Activated CD8-positive, alpha-beta T cell treated with anti-CD3 and anti-CD28 coated beads, Interleukin-2, amount 10 ng/mL, durations not matched to agents 7 days and 5 days (primary cell): ENCODE measurements around the gene LRP10. TPM values are rescaled to one million over a fixed set of nuclear protein-coding genes. Genes with fewer than 3 reads are reported as not detected.

Experiments
- ATAC-seq: fragments of 150-1000 bp; cut with Tn5 transposase; one replicate; pipeline ENCODE4 v1.10.0; 2021; ENCODE audit warnings: moderate library complexity
- CTCF ChIA-PET: fragments of 350-600 bp; sonication (Branson Sonifier 250); formaldehyde crosslinking; loops from one replicate; lab custom pipeline; 2021; ENCODE audit warnings: antibody characterized with exemption; lab: Charles Lee
- POLR2A ChIA-PET: fragments of 350-600 bp; sonication (Branson Sonifier 250); formaldehyde crosslinking; loops from one replicate; lab custom pipeline; 2021; ENCODE audit warnings: antibody characterized with exemption; lab: Charles Lee
- DNase-seq: peaks from one replicate; pipeline ENCODE4 v3.0.0-alpha.2; 2020
- H3K27ac Mint-ChIP-seq: one replicate; pipeline ENCODE4 v1.8.0; 2021; ENCODE audit warnings: mild to moderate bottlenecking, mixed read lengths
- H3K27me3 Mint-ChIP-seq: one replicate; pipeline ENCODE4 v1.8.0; 2021; ENCODE audit warnings: low read depth, mixed read lengths
- H3K36me3 Mint-ChIP-seq: one replicate; pipeline ENCODE4 v1.8.0; 2021; ENCODE audit warnings: low read depth, mixed read lengths
- H3K4me1 Mint-ChIP-seq: one replicate; pipeline ENCODE4 v1.8.0; 2021; ENCODE audit warnings: low read depth, mixed read lengths
- H3K4me3 Mint-ChIP-seq: one replicate; pipeline ENCODE4 v1.8.0; 2021; ENCODE audit warnings: mild to moderate bottlenecking, mixed read lengths
- H3K9me3 Mint-ChIP-seq: one replicate; pipeline ENCODE4 v1.8.0; 2022; ENCODE audit warnings: mixed read lengths; ENCODE audit not compliant: insufficient read depth
- total RNA-seq, 2 experiments: library from RNA; stranded (reverse); gene quantifications; one replicate each; pipeline ENCODE4 v1.2.3, GENCODE V29; 2021

The LRP10 gene
- total RNA-seq, 2 experiments from 2014 or later = 37.1 to 40.7 TPM

DNA sequence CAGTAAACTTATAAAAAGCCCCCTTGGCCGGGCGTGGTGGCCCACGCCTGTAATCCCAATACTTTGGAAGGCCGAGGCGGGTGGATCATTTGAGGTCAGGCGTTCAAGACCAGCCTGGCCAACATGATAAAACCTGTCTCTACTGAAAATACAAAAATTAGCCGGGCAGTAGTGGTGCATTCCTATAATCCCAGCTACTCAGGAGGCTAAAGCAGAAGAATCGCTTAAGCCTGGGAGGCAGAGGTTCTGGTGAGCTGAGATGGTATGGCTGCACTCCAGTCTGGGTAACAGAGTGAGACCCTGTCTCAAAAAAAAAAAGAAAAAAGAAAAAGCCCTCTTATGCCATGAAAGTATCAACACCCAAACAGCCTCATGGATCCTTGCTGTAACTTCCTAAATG is 54.0 kb downstream of the LRP10 start:
- POLR2A ChIA-PET = no interaction called here
- Mint-ChIP-seq H3K27me3 (no peaks in the 10 kb centered on the region), H3K9me3 (no peaks in the 10 kb centered on the region), H3K4me1 (peaks cover 25% of the 10 kb centered on the region), H3K27ac (no peak overlapping the region), H3K4me3 (no peak overlapping the region), H3K36me3 (peaks cover 53% of the 10 kb centered on the region)
- ATAC-seq = no peak
- CTCF ChIA-PET = no interaction called here
- DNase-seq = no peak

DNA sequence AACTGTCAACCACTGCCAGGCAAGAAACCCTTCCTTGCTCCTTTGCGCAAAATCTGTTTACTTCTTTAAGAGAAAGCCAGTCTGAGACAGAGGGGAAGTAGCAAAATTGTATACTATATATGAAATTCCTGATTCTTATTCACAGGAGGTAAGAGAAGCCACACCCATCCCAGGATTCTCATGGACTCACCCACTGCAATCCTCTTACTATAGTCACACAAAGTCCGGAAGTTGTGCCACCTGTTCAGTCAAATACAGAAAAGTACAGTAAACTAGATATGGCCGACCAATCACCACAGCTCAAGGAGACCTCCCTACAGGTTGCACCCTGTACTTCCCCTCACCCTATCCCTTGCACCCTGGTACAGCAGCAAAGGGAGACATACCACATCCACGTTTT is 54.8 kb downstream of the LRP10 start:
- no peak for ATAC-seq
- ChIA-PET CTCF (no interaction called here), POLR2A (no interaction called here)
- Mint-ChIP-seq H3K36me3 (peaks cover 47% of the 10 kb centered on the region), H3K9me3 (no peaks in the 10 kb centered on the region), H3K4me1 (peaks cover 25% of the 10 kb centered on the region), H3K27ac (no peak overlapping the region), H3K4me3 (no peak overlapping the region), H3K27me3 (no peaks in the 10 kb centered on the region)
- no peak for DNase-seq

DNA sequence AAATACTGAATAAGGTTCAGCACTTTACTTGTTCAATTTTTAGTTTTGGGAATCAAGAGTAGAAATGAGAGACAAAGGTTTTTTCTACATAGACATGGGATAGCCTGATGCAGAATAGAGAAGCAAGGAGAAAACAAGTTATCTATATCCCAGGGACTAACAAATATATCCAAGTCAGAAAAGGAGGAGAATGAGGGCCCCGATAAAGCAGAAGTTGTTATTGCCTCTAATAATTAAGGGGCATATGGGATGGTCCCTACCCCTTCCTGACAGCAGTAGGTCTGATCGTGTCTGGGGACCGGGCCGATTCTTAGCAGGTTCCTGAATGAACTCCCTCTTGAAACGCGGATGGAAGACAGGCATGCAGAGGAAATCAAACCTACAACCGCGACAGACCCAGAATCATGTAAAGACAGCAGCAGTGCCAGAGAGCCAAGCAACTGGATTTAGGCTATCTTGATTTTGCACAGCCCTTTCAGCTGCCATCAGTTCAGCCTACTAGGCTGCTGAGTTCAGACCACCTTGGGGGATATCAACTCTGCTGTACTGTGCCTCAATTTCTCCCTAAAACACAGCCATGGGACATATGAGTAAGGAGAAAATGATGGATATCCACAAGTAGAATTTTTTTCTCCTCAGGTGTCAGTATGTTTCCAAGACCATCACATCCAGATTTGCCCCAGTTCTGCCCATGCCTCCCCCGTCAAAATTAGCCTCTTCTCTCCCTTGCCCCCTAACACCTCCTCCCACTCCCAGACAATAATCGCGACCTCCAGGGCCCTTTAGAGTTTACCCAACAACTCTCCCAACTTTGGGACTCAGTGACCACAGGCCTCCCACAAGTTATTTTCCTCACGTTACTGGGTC is 56.9 kb downstream of the LRP10 start:
- H3K27ac Mint-ChIP-seq = no peak overlapping the region
- ChIA-PET POLR2A (interaction anchor here (0.6 to 3.9 kb wide), 12 partner anchors 10 to 1562 kb away, joined by 3 to 30 read pairs (median 3); partner anchors contain the start of genes HAUS4, LRP10 and RBM23), CTCF (interaction anchor here (0.6 to 3.9 kb wide), 35 partner anchors 10 to 1017 kb away, joined by 3 to 84 read pairs (median 9); partner anchors contain the start of genes ACIN1, AJUBA, C14orf119 and CDH24)
- peaks cover 42% of the 10 kb centered on the region for H3K36me3 Mint-ChIP-seq
- H3K9me3 Mint-ChIP-seq = no peaks in the 10 kb centered on the region
- peaks cover 27% of the 10 kb centered on the region for H3K4me1 Mint-ChIP-seq
- ATAC-seq (no peak), DNase-seq (peak; percentile 37)
- H3K27me3 Mint-ChIP-seq = no peaks in the 10 kb centered on the region
- no peak overlapping the region for H3K4me3 Mint-ChIP-seq

DNA sequence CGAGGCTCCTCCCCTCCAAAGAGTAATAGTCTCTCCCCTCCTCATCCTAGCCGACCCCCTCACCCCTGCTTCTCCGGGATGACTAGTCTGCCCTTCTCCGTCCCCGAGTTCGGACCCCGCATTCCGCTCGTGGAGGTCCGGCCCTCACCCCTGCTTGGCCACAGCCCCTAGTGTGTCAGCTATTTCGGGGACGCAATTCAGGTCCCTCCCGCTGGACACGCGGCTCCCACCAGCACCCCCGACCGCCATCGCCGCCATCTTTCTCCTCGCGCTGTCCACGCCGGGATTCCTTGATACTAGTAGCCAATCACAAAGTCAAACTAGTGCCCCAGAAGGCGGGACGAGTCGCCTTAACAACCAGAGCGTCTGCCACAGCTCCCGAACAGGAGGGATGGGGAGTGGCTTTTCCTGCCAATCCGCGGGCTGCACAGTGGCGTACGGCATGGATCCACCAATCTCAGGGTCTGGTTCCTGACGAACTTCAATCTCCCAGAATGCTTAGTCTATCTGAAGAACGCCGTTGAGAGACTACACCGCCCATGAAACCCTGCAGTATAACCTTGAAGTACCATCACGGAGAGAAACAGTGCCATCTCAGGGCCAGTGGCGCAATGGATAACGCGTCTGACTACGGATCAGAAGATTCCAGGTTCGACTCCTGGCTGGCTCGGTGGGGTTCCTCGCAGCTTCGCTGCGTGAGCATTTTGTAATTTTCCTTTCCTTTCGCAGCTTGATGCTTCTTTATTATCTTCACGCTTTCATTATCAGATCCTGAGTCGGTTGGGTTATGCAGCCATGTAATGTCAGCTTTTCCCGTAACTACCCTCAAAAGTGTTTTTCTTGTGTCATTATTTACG is 57.8 kb downstream of the LRP10 start, which contains the start of gene PRMT5:
TSS of gene PRMT5 (minus strand) at position 273 of the 857 bp plus-strand sequence. CDS start at position 258, 15 bp downstream.
- ChIA-PET CTCF (interaction anchor here (0.6 to 3.9 kb wide), 52 partner anchors 9 to 1492 kb away, joined by 3 to 84 read pairs (median 5); partner anchors contain the start of genes ACIN1, AJUBA, C14orf119 and CDH24), POLR2A (interaction anchor here (0.6 to 3.9 kb wide), 11 partner anchors 10 to 1562 kb away, joined by 3 to 30 read pairs (median 3); partner anchors contain the start of genes HAUS4, LRP10, OXA1L and RBM23)
- DNase-seq (peak; percentile 98), ATAC-seq (peak; percentile 98)
- Mint-ChIP-seq H3K36me3 (peaks cover 33% of the 10 kb centered on the region), H3K4me3 (no peak within 1 kb of the TSS), H3K9me3 (no peaks in the 10 kb centered on the region), H3K4me1 (peaks cover 27% of the 10 kb centered on the region), H3K27me3 (no peaks in the 10 kb centered on the region), H3K27ac (no peak within 1 kb of the TSS)

DNA sequence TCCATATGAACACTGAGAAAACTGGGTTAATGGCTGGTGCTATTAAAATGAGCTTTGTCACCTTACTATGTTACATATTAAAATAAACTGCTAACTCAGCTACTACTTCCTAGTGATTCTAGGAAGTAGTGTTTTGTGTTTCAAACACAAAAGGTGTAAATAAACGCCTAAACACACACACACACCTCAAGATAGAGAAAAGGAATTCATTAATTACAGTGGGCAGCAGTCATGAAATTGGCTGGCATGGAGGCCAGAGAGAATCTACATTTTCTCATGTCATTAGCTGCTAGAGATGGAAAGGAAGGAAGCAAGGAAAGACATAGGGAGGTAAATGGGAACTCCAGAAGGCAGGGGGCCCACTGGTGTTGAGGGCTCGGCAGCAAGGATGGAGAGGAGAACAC is 58.4 kb downstream of the LRP10 start:
- ChIA-PET CTCF (interaction anchor here (0.7 to 3.9 kb wide), 51 partner anchors 9 to 1493 kb away, joined by 3 to 84 read pairs (median 5); partner anchors contain the start of genes ACIN1, AJUBA, C14orf119 and CDH24), POLR2A (interaction anchor here (0.8 to 3.9 kb wide), 6 partner anchors 11 to 373 kb away, joined by 3 to 30 read pairs (median 8); partner anchors contain the start of genes HAUS4, LRP10, OXA1L and RBM23)
- Mint-ChIP-seq H3K4me1 (peaks cover 27% of the 10 kb centered on the region), H3K27ac (no peak overlapping the region), H3K27me3 (no peaks in the 10 kb centered on the region), H3K4me3 (no peak overlapping the region), H3K36me3 (peaks cover 27% of the 10 kb centered on the region), H3K9me3 (no peaks in the 10 kb centered on the region)
- DNase-seq = no peak
- ATAC-seq = no peak

Other genes starting within 250 kb of the LRP10 start
- not detected for gene OR6J1, start 227.4 kb upstream of the LRP10 start, total RNA-seq
- gene OXA1L, start 105.1 kb upstream of the LRP10 start, total RNA-seq = 100 to 1,000 TPM; 104 to 107 TPM
- gene SLC7A7, start 56.3 kb upstream of the LRP10 start, total RNA-seq = under 1 TPM in 1 of 2 experiments, not detected in 1; 0.23 TPM
- gene MRPL52, start 41.9 kb upstream of the LRP10 start, total RNA-seq = 10 to 100 TPM; 93.9 to 97.3 TPM
- 1 to 10 TPM; 1.8 to 2.4 TPM for gene MMP14, start 35.2 kb upstream of the LRP10 start, total RNA-seq
- under 1 TPM; 0.21 to 0.61 TPM for gene REM2, start 11.5 kb downstream of the LRP10 start, total RNA-seq
- gene RBM23, start 47.4 kb downstream of the LRP10 start, total RNA-seq = 10 to 100 TPM; 77.1 to 81.2 TPM
- gene PRMT5, start 57.6 kb downstream of the LRP10 start, total RNA-seq = 10 to 100 TPM; 55.5 to 64.9 TPM
- 10 to 100 TPM; 74.7 to 79.1 TPM for gene HAUS4, start 85.3 kb downstream of the LRP10 start, total RNA-seq
- 1 to 10 TPM in 1 of 2 experiments, under 1 TPM in 1; 0.74 to 1.4 TPM for gene AJUBA, start 110.8 kb downstream of the LRP10 start, total RNA-seq
- gene C14orf93, start 138.4 kb downstream of the LRP10 start, total RNA-seq = 1 to 10 TPM; 7.8 to 9.0 TPM
- gene PSMB5, start 163.2 kb downstream of the LRP10 start, total RNA-seq = 10 to 100 TPM; 64.5 to 74.5 TPM
- not detected for gene PSMB11, start 170.5 kb downstream of the LRP10 start, total RNA-seq
- 1 to 10 TPM; 1.6 to 1.8 TPM for gene CDH24, start 185.8 kb downstream of the LRP10 start, total RNA-seq
- gene ACIN1, start 223.4 kb downstream of the LRP10 start, total RNA-seq = 100 to 1,000 TPM; 161 to 177 TPM
- 10 to 100 TPM; 46.0 to 47.0 TPM for gene C14orf119, start 223.8 kb downstream of the LRP10 start, total RNA-seq
- gene CIROP, start 233.2 kb downstream of the LRP10 start, total RNA-seq = not detected
- under 1 TPM; 0.50 to 0.92 TPM for gene CEBPE, start 247.5 kb downstream of the LRP10 start, total RNA-seq